ENCODE measurements around the gene EHBP1.

DNA sequence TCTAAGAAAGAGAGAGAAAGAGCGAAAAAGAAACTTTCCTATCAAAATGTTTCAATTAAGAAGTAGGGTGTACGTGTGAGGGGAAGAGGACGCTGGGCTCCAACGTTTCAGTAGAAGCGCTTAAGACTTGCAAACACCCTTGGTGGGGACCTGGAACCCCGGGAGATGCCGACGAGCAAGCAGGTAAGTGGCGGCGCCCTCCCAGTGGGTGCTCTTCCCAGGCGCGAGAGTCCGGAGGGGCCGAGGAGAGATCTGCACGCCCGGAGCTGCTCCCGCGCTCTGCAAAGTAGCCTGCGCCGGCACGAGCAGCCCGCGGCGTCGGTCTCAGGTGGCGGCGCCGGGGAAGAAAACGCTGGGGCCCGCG, 344.4 kb downstream of the EHBP1 start:
- TF ChIP-seq POLR2AphosphoS5 (IDR thresholded peaks at IDR 0.05; ENCODE audit: low read depth, low read length) = no peak
- TF ChIP-seq, protein P1, sequence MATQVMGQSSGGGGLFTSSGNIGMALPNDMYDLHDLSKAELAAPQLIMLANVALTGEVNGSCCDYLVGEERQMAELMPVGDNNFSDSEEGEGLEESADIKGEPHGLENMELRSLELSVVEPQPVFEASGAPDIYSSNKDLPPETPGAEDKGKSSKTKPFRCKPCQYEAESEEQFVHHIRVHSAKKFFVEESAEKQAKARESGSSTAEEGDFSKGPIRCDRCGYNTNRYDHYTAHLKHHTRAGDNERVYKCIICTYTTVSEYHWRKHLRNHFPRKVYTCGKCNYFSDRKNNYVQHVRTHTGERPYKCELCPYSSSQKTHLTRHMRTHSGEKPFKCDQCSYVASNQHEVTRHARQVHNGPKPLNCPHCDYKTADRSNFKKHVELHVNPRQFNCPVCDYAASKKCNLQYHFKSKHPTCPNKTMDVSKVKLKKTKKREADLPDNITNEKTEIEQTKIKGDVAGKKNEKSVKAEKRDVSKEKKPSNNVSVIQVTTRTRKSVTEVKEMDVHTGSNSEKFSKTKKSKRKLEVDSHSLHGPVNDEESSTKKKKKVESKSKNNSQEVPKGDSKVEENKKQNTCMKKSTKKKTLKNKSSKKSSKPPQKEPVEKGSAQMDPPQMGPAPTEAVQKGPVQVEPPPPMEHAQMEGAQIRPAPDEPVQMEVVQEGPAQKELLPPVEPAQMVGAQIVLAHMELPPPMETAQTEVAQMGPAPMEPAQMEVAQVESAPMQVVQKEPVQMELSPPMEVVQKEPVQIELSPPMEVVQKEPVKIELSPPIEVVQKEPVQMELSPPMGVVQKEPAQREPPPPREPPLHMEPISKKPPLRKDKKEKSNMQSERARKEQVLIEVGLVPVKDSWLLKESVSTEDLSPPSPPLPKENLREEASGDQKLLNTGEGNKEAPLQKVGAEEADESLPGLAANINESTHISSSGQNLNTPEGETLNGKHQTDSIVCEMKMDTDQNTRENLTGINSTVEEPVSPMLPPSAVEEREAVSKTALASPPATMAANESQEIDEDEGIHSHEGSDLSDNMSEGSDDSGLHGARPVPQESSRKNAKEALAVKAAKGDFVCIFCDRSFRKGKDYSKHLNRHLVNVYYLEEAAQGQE (IDR thresholded peaks at IDR 0.05; ENCODE audit: insufficient read depth in 1 of 2, low read depth in 2 of 2, low read length in 2 of 2) = no peak
- no peak for TF ChIP-seq TAF1 (IDR thresholded peaks at IDR 0.05; ENCODE audit: borderline replicate concordance, insufficient read depth, low read length)
- TF ChIP-seq FOXP2 (optimal IDR thresholded peaks at IDR 0.05; ENCODE audit: borderline replicate concordance, extremely low read depth, extremely low read length, insufficient read depth) = no peak
